Smooth muscle cell (in vitro differentiated cells): ENCODE results near the gene TOMM70. TPM values are rescaled to one million over a fixed set of nuclear protein-coding genes. Genes with fewer than 3 reads are reported as not detected.
"Not testable (repeated sequence)": the region's sequence is repeated elsewhere in the genome, so short reads cannot be mapped to it uniquely, and the experiment has no call there.

Experiments used
- DNase-seq: peaks from one replicate; lab custom pipeline; 2025; ENCODE audit not compliant: unreplicated experiment; lab: John Stamatoyannopoulos, UW
- H2AFZ ChIP-seq: fragments of 200-600 bp; sonication (generic); 2 replicates; pipeline ENCODE4 v1.6.0; 2016; ENCODE audit warnings: antibody characterized with exemption, low read depth, mild to moderate bottlenecking
- H3F3A ChIP-seq: fragments of 200-600 bp; sonication (generic); 2 replicates; pipeline ENCODE4 v1.6.0; 2017; ENCODE audit warnings: antibody characterized with exemption, low read depth
- H3K27ac ChIP-seq: fragments of 200-600 bp; sonication (generic); 2 replicates; pipeline ENCODE4 v1.5.1; 2016; ENCODE audit warnings: low read depth, mild to moderate bottlenecking
- H3K27me3 ChIP-seq: fragments of 200-600 bp; sonication (generic); 2 replicates; pipeline ENCODE4 v1.6.1; 2016; ENCODE audit warnings: low read depth, mild to moderate bottlenecking
- H3K36me3 ChIP-seq: fragments of 200-600 bp; sonication (generic); 2 replicates; pipeline ENCODE4 v1.5.1; 2016; ENCODE audit warnings: low read depth
- H3K4me1 ChIP-seq: fragments of 200-600 bp; sonication (generic); 2 replicates; pipeline ENCODE4 v1.5.1; 2016; ENCODE audit warnings: low read depth
- H3K4me2 ChIP-seq: fragments of 200-600 bp; sonication (generic); 2 replicates; pipeline ENCODE4 v1.6.0; 2016; ENCODE audit warnings: mild to moderate bottlenecking
- H3K4me3 ChIP-seq: fragments of 200-600 bp; sonication (generic); 2 replicates; pipeline ENCODE4 v1.5.1; 2016; ENCODE audit warnings: mild to moderate bottlenecking
- H3K79me2 ChIP-seq: fragments of 200-600 bp; sonication (generic); 2 replicates; pipeline ENCODE4 v1.6.0; 2016; ENCODE audit warnings: low read depth, mild to moderate bottlenecking
- H3K9ac ChIP-seq: fragments of 200-600 bp; sonication (generic); 2 replicates; pipeline ENCODE4 v1.6.0; 2016; ENCODE audit warnings: low read depth
- H3K9me3 ChIP-seq: fragments of 200-600 bp; sonication (generic); replicated peaks from 2 replicates; pipeline ENCODE4 v1.5.1; 2016; ENCODE audit warnings: low read depth
- H4K20me1 ChIP-seq: fragments of 200-600 bp; sonication (generic); 2 replicates; pipeline ENCODE4 v1.6.0; 2016; ENCODE audit warnings: low read depth
- CTCF ChIP-seq: fragments of 200-600 bp; sonication (generic); IDR thresholded peaks from 2 replicates; pipeline ENCODE4 v1.5.1; 2017; ENCODE audit warnings: borderline replicate concordance, mild to moderate bottlenecking, antibody characterized with exemption; ENCODE audit not compliant: insufficient read depth, poor library complexity, severe bottlenecking
- WGBS: methylation state at CpG from one replicate; pipeline ENCODE4 v1.1.7; 2016; ENCODE audit warnings: low lambda C conversion rate; 5-methylcytosine and 5-hydroxymethylcytosine counted together
- polyA plus RNA-seq: library from polyadenylated mRNA; unstranded; fragments of >200 nt; fragmentation: Nextera tagmentation; extraction: Ambion mirVana; gene quantifications from 2 replicates; pipeline ENCODE4 v1.2.1, GENCODE V29; 2016
- total RNA-seq: library from RNA; depleted of rRNA; stranded (reverse); fragments of >200 nt; gene quantifications from 2 replicates; pipeline ENCODE4 v1.2.3, GENCODE V29; 2014

Gene TOMM70
- total RNA-seq (53.7 and 75.8 TPM in 2 replicates), polyA plus RNA-seq (28.1 and 31.1 TPM in 2 replicates)

- no peaks in the 10 kb centered on the region for H3F3A ChIP-seq
- peak within 1 kb of the TSS; percentile 96 for H3K4me2 ChIP-seq
- peak within 1 kb of the TSS; percentile 91 for H2AFZ ChIP-seq
- H3K79me2 ChIP-seq, result peaks cover 78% of the 10 kb centered on the region
- peak within 1 kb of the TSS; percentile 96 for H3K27ac ChIP-seq
- H4K20me1 ChIP-seq, result peaks cover 47% of the 10 kb centered on the region
- peak within 1 kb of the TSS; percentile 94 for H3K9ac ChIP-seq
- TF ChIP-seq CTCF, result no peak
- H3K4me1 ChIP-seq, result peaks cover 25% of the 10 kb centered on the region
- no peaks in the 10 kb centered on the region for H3K27me3 ChIP-seq
- peak within 1 kb of the TSS; percentile 83 for H3K4me3 ChIP-seq
- 1% methylated on average over 63 of the region's 64 CpGs for WGBS
- DNase-seq, result peak; percentile 77
- H3K9me3 ChIP-seq, result no peaks in the 10 kb centered on the region
- H3K36me3 ChIP-seq, result no peaks in the 10 kb centered on the region
Observed at GRCh38 chr3:100400780-100401673, at the start of gene TOMM70, which contains the start of gene LNP1. Gene TOMM70, minus strand, starts transcription at chr3:100401089. Its CDS starts 140 bp downstream, at chr3:100400949. Gene LNP1, plus strand, starts transcription at chr3:100401539. Its CDS starts 28,191 bp downstream, at chr3:100429730.

- DNase-seq, result no peak
- no peak overlapping the region for H3K4me3 ChIP-seq
- H3K4me1 ChIP-seq, result no peaks in the 10 kb centered on the region
- H3K27ac ChIP-seq, result no peak overlapping the region
- no peak overlapping the region for H2AFZ ChIP-seq
- WGBS, result 46% methylated on average over 2 of the region's 2 CpGs
- no peak for TF ChIP-seq CTCF
- H3K9ac ChIP-seq, result no peak overlapping the region
- no peaks in the 10 kb centered on the region for H3K27me3 ChIP-seq
- H3K4me2 ChIP-seq, result no peak overlapping the region
- H3K36me3 ChIP-seq, result no peaks in the 10 kb centered on the region
- H4K20me1 ChIP-seq, result no peaks in the 10 kb centered on the region
- H3K79me2 ChIP-seq, result no peaks in the 10 kb centered on the region
- H3K9me3 ChIP-seq, result no peaks in the 10 kb centered on the region
- no peaks in the 10 kb centered on the region for H3F3A ChIP-seq
Observed at GRCh38 chr3:100449214-100449613, 48.3 kb upstream of the TOMM70 start.

- H3K27ac ChIP-seq, result no peak overlapping the region
- no peak overlapping the region for H2AFZ ChIP-seq
- H3K79me2 ChIP-seq, result no peaks in the 10 kb centered on the region
- no peaks in the 10 kb centered on the region for H3K4me1 ChIP-seq
- no peaks in the 10 kb centered on the region for H3F3A ChIP-seq
- no peak for TF ChIP-seq CTCF
- H3K4me3 ChIP-seq, result no peak overlapping the region
- no peak overlapping the region for H3K4me2 ChIP-seq
- H3K27me3 ChIP-seq, result no peaks in the 10 kb centered on the region
- WGBS, result 100% methylated on average over 1 of the region's 1 CpG
- no peaks in the 10 kb centered on the region for H3K9me3 ChIP-seq
- H3K9ac ChIP-seq, result no peak overlapping the region
- H4K20me1 ChIP-seq, result no peaks in the 10 kb centered on the region
- DNase-seq, result no peak
- H3K36me3 ChIP-seq, result peaks cover 7% of the 10 kb centered on the region
Observed at GRCh38 chr3:100448079-100448478, 47.2 kb upstream of the TOMM70 start.

- 99% methylated on average over 3 of the region's 3 CpGs for WGBS
Observed at GRCh38 chr3:100447067-100447466, 46.2 kb upstream of the TOMM70 start.

More at GRCh38 chr3:100447067-100447466, 46.2 kb upstream of the TOMM70 start:
- H3K4me3 ChIP-seq, H3K4me1 ChIP-seq, H3K79me2 ChIP-seq, H3K9me3 ChIP-seq, H4K20me1 ChIP-seq, H3K27ac ChIP-seq, DNase-seq, H3F3A ChIP-seq, H3K9ac ChIP-seq, H3K4me2 ChIP-seq, H3K27me3 ChIP-seq, H2AFZ ChIP-seq: not testable (repeated sequence)
- H3K36me3 ChIP-seq, result peaks cover 11% of the 10 kb centered on the region
